SJCRH30 (cell line): ENCODE results near the gene DUOXA2. TPM values are rescaled to one million over a fixed set of nuclear protein-coding genes. Genes with fewer than 3 reads are reported as not detected.
A peak's percentile ranks its signal among the peaks of the same experiment; 100 is the strongest.

Experiments used
- DNase-seq, 2 experiments: peaks; one replicate each; pipeline ENCODE4 v3.0.0-alpha.2; 2015 to 2020
- H3K27ac ChIP-seq: fragments of 250-450 bp; sonication (Bioruptor Pico); 2 replicates; pipeline ENCODE4 v1.5.1; 2020; ENCODE audit warnings: mild to moderate bottlenecking, moderate library complexity
- H3K27me3 ChIP-seq: fragments of 250-450 bp; sonication (Bioruptor Pico); 2 replicates; pipeline ENCODE4 v1.5.1; 2020; ENCODE audit warnings: mild to moderate bottlenecking, moderate library complexity
- H3K36me3 ChIP-seq: fragments of 250-450 bp; sonication (Bioruptor Pico); 2 replicates; pipeline ENCODE4 v1.5.1; 2020; ENCODE audit warnings: mild to moderate bottlenecking, moderate library complexity
- H3K4me1 ChIP-seq: fragments of 250-450 bp; sonication (Bioruptor Pico); 2 replicates; pipeline ENCODE4 v1.5.1; 2020; ENCODE audit warnings: mild to moderate bottlenecking, moderate library complexity
- H3K4me3 ChIP-seq: fragments of 250-450 bp; sonication (Bioruptor Pico); 2 replicates; pipeline ENCODE4 v1.5.1; 2020; ENCODE audit warnings: mild to moderate bottlenecking, moderate library complexity
- H3K9me3 ChIP-seq: fragments of 250-450 bp; sonication (Bioruptor Pico); replicated peaks from 2 replicates; pipeline ENCODE4 v1.5.1; 2020; ENCODE audit warnings: mild to moderate bottlenecking, moderate library complexity
- total RNA-seq: library from RNA; depleted of rRNA; stranded (reverse); fragments of >200 nt; shearing (Covaris generic); gene quantifications from 2 replicates; pipeline ENCODE4 v1.2.3, GENCODE V29; 2014; rRNA removed

Gene DUOXA2
- total RNA-seq, 1 experiment from 2014 or later = not detected

DNA sequence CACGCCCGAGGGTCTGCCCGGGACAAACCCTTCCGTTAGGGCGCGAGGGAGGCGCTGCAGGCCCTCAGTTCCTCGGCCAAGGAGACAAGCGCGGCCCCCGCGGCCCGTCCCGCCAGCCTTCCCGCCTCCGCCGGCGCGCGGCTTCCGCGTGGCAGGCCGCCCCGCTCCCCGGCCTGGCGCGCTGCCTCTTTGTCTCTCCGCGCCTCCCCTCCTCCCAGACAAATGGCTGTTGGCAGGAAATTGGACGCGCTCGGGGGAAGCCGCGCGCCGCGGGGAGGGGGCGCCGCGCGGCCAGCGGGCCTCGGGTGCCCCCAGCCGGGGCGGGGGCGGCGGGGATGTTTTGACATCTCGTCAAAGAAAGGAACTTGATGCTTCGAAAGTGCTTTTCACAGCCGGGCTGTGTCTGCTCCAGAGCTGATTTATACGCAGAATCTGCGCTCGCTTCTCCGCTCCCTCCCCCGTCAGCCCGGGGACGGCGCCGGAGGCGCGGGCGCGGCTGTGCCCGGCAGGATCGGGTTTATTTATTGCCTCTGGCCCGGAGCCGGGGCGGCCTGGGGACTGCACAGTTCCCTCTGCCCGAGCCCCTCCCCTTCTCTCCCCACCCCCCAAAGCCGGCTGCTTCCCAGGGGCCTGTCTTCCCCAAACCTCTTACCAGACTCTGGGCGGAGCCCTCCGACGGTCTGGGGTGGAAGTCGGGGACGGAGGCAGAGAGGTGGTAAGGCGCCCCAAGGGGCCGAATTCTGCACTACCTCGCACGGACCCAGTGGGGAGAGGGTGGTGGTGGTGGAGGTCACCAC, 52.9 kb downstream of the DUOXA2 start:
- Histone ChIP-seq H3K4me3 (peak overlapping the region; percentile 65), H3K36me3 (no peaks in the 10 kb centered on the region; the same call in 1 of the 2 replicates), H3K9me3 (no peaks in the 10 kb centered on the region), H3K27me3 (no peaks in the 10 kb centered on the region), H3K4me1 (peaks cover 5% of the 10 kb centered on the region), H3K27ac (peak overlapping the region; percentile 79)
- DNase-seq = peak; percentile 95 to 96

GRCh38 chr15:45167631-45168205, 53.6 kb downstream of the DUOXA2 start:
- Histone ChIP-seq H3K9me3 (no peaks in the 10 kb centered on the region), H3K4me3 (peak overlapping the region; percentile 65), H3K27me3 (no peaks in the 10 kb centered on the region), H3K27ac (peak overlapping the region; percentile 79; the same call in 1 of the 2 replicates), H3K36me3 (no peaks in the 10 kb centered on the region; the same call in 1 of the 2 replicates), H3K4me1 (peaks cover 2% of the 10 kb centered on the region)
- DNase-seq = no peak

Other genes starting within 250 kb of the DUOXA2 start
- gene TERB2, start 157.6 kb upstream of the DUOXA2 start, total RNA-seq = not detected in 2 replicates
- gene SORD, start 91.1 kb upstream of the DUOXA2 start, total RNA-seq = 48.8 and 49.5 TPM in 2 replicates
- gene DUOX2, start 154 bp upstream of the DUOXA2 start, total RNA-seq = not detected in 2 replicates
- gene DUOXA1, start 15.6 kb downstream of the DUOXA2 start, total RNA-seq = 0.04 TPM in 1 of 2 replicates, not detected in the other
- gene DUOX1, start 15.7 kb downstream of the DUOXA2 start, total RNA-seq = not detected in 2 replicates
- gene SHF, start 73.6 kb downstream of the DUOXA2 start, total RNA-seq = 22.1 and 22.9 TPM in 2 replicates
- not detected in 2 replicates for gene SLC28A2, start 137.9 kb downstream of the DUOXA2 start, total RNA-seq